Upper lobe of left lung (tissue), 6 donors: ENCODE data around the gene KLF9. TPM values are rescaled to one million over a fixed set of nuclear protein-coding genes. Genes with fewer than 3 reads are reported as not detected.

Experiments
- ATAC-seq, 2 donors: fragments of 200-7000 bp; cut with Tn5 transposase; one replicate each; pipeline ENCODE4 v1.9.1; 2022; ENCODE audit warnings: mild to moderate bottlenecking in 2 of 2, moderate library complexity in 2 of 2; ENCODE audit not compliant: low FRiP score in 2 of 2
- DNase-seq, 2 donors: peaks; one replicate each; pipeline ENCODE4 v3.0.0-alpha.2; 2019 to 2020
- H3K27ac ChIP-seq, 4 donors: fragments of 200-600 bp; sonication (generic); one replicate each; pipeline ENCODE4 v1.5.1; 2016 to 2019
- H3K27me3 ChIP-seq, 4 donors: fragments of 200-600 bp; sonication (generic); one replicate each; pipeline ENCODE4 v1.5.1; 2017 to 2019
- H3K36me3 ChIP-seq, 4 donors: fragments of 200-600 bp; sonication (generic); one replicate each; pipeline ENCODE4 v1.5.1; 2016 to 2019
- H3K4me1 ChIP-seq, 4 donors: fragments of 200-600 bp; sonication (generic); one replicate each; pipeline ENCODE4 v1.5.1; 2018 to 2019
- H3K4me3 ChIP-seq, 4 donors: fragments of 200-600 bp; sonication (generic); one replicate each; pipeline ENCODE4 v1.5.1; 2017 to 2019; ENCODE audit warnings: mild to moderate bottlenecking in 2 of 4, moderate library complexity in 1 of 4
- H3K9me3 ChIP-seq, 4 donors: fragments of 200-600 bp; sonication (generic); one replicate each; pipeline ENCODE4 v1.5.1; 2018 to 2019
- CTCF ChIP-seq, 6 experiments: fragments of 450-650 bp in 4 of 6; fragments of 200-600 bp in 2 of 6; sonication (generic) in 2 of 6; IDR thresholded peaks; one replicate each; pipeline ENCODE4 v1.5.1; 2016 to 2019; ENCODE audit warnings: antibody characterized with exemption in 6 of 6
- EP300 ChIP-seq, 4 donors: sonication (generic); formaldehyde crosslinking; IDR thresholded peaks; one replicate each; pipeline ENCODE4 v1.5.1; 2017; ENCODE audit warnings: antibody characterized with exemption in 4 of 4, control low read depth in 2 of 4
- POLR2A ChIP-seq, 4 donors: fragments of 450-650 bp; IDR thresholded peaks; one replicate each; pipeline ENCODE4 v1.5.1; 2016 to 2017; ENCODE audit warnings: antibody characterized with exemption in 4 of 4, mild to moderate bottlenecking in 2 of 4
- POLR2AphosphoS5 ChIP-seq, 2 donors: sonication (generic); formaldehyde crosslinking; IDR thresholded peaks; one replicate each; pipeline ENCODE4 v1.5.1; 2017; ENCODE audit warnings: antibody characterized with exemption in 2 of 2
- WGBS, 2 donors: methylation state at CpG; one replicate each; pipeline ENCODE4 v1.1.5; 2017 to 2018; 5-methylcytosine and 5-hydroxymethylcytosine counted together
- total RNA-seq, 6 donors: library from RNA; depleted of rRNA in 4 of 6; stranded (reverse); fragments of >200 nt in 4 of 6; gene quantifications; one replicate each; pipeline versions ENCODE4 v1.1.0 to v1.2.1, GENCODE V29; 2016 to 2021
- donor health status: DM: no; HTN: no; CAD: no; lungs with moderate emphysema.
- donor health status: DM: no; HTN: yes; CAD: no; lungs with severe emphysema.

KLF9 gene
- total RNA-seq, 6 donors from 2014 or later: 51.8 to 135 (median 83.5) TPM

- peak in 2 of 6 experiments; percentile 10 to 18 for TF ChIP-seq CTCF (IDR thresholded peaks at IDR 0.05)
- peak in 3 of 4 donors; percentile 35 to 98 (median 90) for TF ChIP-seq EP300 (IDR thresholded peaks at IDR 0.05)
- TF ChIP-seq POLR2AphosphoS5 (IDR thresholded peaks at IDR 0.05): peak; percentile 86 to 96
- peak; percentile 42 to 83 (median 71) for TF ChIP-seq POLR2A (IDR thresholded peaks at IDR 0.05)
- no peaks in the 10 kb centered on the region for H3K36me3 ChIP-seq
- H3K27ac ChIP-seq: peak overlapping the region; percentile 99 to 100 (median 100)
- H3K4me3 ChIP-seq: peak overlapping the region; percentile 18 to 55 (median 40)
- ATAC-seq (peak; percentile 66 to 74), DNase-seq (peak; percentile 94 to 96)
- H3K4me1 ChIP-seq: peaks cover 38 to 48% (median 44%) of the 10 kb centered on the region in 4 donors
- H3K27me3 ChIP-seq: no peaks in the 10 kb centered on the region
- 1% methylated on average over 26 to 31 of the region's 32 CpGs for WGBS, 2 donors
- H3K9me3 ChIP-seq: no peaks in the 10 kb centered on the region
These were observed 6.2 kb upstream of the KLF9 start for GRCh38 chr9:70420441-70421271.

GRCh38 chr9:70419556-70420440, 5.3 kb upstream of the KLF9 start:
- Histone ChIP-seq H3K27me3 (no peaks in the 10 kb centered on the region), H3K4me3 (peak overlapping the region; percentile 18 to 55 (median 40)), H3K9me3 (no peaks in the 10 kb centered on the region), H3K4me1 (peaks cover 46 to 53% (median 51%) of the 10 kb centered on the region in 4 donors), H3K27ac (peak overlapping the region; percentile 99 to 100 (median 100)), H3K36me3 (no peaks in the 10 kb centered on the region)
- 0 to 2% methylated on average over 40 to 58 of the region's 60 CpGs for WGBS, 2 donors
- TF ChIP-seq POLR2AphosphoS5 (IDR thresholded peaks at IDR 0.05) (peak; percentile 89 to 93), CTCF (IDR thresholded peaks at IDR 0.05) (peak in 3 of 6 experiments; percentile 15 to 32 (median 30)), EP300 (IDR thresholded peaks at IDR 0.05) (peak; percentile 73 to 98 (median 88)), POLR2A (IDR thresholded peaks at IDR 0.05) (peak; percentile 48 to 97 (median 83))
- ATAC-seq (peak; percentile 79 to 90), DNase-seq (peak; percentile 96 to 99)

- peak in 1 of 6 experiments; percentile 10 for TF ChIP-seq CTCF (IDR thresholded peaks at IDR 0.05)
- TF ChIP-seq POLR2A (IDR thresholded peaks at IDR 0.05): peak in 3 of 4 donors; percentile 81 to 96 (median 88)
- peak; percentile 94 to 100 (median 98) for TF ChIP-seq EP300 (IDR thresholded peaks at IDR 0.05)
- peak; percentile 86 to 89 for TF ChIP-seq POLR2AphosphoS5 (IDR thresholded peaks at IDR 0.05)
- Histone ChIP-seq H3K9me3 (no peaks in the 10 kb centered on the region), H3K4me1 (peaks cover 50 to 55% (median 55%) of the 10 kb centered on the region in 4 donors), H3K27ac (peak overlapping the region; percentile 99 to 100 (median 100)), H3K4me3 (peak overlapping the region in 3 of 4 donors; percentile 36 to 55 (median 44)), H3K36me3 (no peaks in the 10 kb centered on the region), H3K27me3 (no peaks in the 10 kb centered on the region)
- peak; percentile 95 to 99 for DNase-seq
- WGBS, 2 donors: 0 to 1% methylated on average over 14 to 51 of the region's 65 CpGs
- peak; percentile 70 to 85 for ATAC-seq
These were observed 4.5 kb upstream of the KLF9 start for GRCh38 chr9:70418822-70419555.

GRCh38 chr9:70415476-70415875, 1.0 kb upstream of the KLF9 start:
- no peak for ATAC-seq
- Histone ChIP-seq H3K27ac (peak overlapping the region; percentile 99 to 100 (median 100)), H3K36me3 (no peaks in the 10 kb centered on the region), H3K4me1 (peaks cover 33 to 36% (median 35%) of the 10 kb centered on the region in 4 donors), H3K4me3 (peak overlapping the region in 1 of 4 donors; percentile 83), H3K9me3 (no peaks in the 10 kb centered on the region), H3K27me3 (no peaks in the 10 kb centered on the region)
- DNase-seq: no peak
- no peak for TF ChIP-seq EP300 (IDR thresholded peaks at IDR 0.05)
- TF ChIP-seq POLR2A (IDR thresholded peaks at IDR 0.05): no peak
- TF ChIP-seq POLR2AphosphoS5 (IDR thresholded peaks at IDR 0.05): no peak
- TF ChIP-seq CTCF (IDR thresholded peaks at IDR 0.05): no peak
- 88 to 90% methylated on average over 5 of the region's 5 CpGs for WGBS, 2 donors
